OCI-LY1 (cell line): ENCODE measurements around the gene SP3.

ENCODE experiments used
- H2AFZ ChIP-seq: fragments of 200-600 bp; sonication (generic), shearing (Covaris generic); 2 replicates; pipeline ENCODE4 v1.6.0; 2014; ENCODE audit warnings: antibody characterized with exemption, mild to moderate bottlenecking, low read length
- H3F3A ChIP-seq: fragments of 200-600 bp; sonication (generic), shearing (Covaris generic); 2 replicates; pipeline ENCODE4 v1.6.0; 2014; ENCODE audit warnings: mild to moderate bottlenecking, antibody characterized with exemption, low read length, moderate library complexity; ENCODE audit not compliant: insufficient read depth
- H3K27ac ChIP-seq: fragments of 200-600 bp; sonication (generic); 2 replicates; pipeline ENCODE4 v1.5.1; 2014; ENCODE audit warnings: low read length, mixed run types, mild to moderate bottlenecking, low read depth; ENCODE audit not compliant: poor library complexity, severe bottlenecking
- H3K27me3 ChIP-seq: fragments of 200-600 bp; sonication (generic); 2 replicates; pipeline ENCODE4 v1.6.0; 2014; ENCODE audit warnings: antibody characterized with exemption, mild to moderate bottlenecking, low read length, moderate library complexity; ENCODE audit not compliant: insufficient read depth
- H3K36me3 ChIP-seq: fragments of 200-600 bp; sonication (generic); 2 replicates; pipeline ENCODE4 v1.6.1; 2014; ENCODE audit warnings: mild to moderate bottlenecking, antibody characterized with exemption, low read length, moderate library complexity, mixed read lengths; ENCODE audit not compliant: insufficient read depth
- H3K4me1 ChIP-seq: fragments of 200-600 bp; sonication (generic); 2 replicates; pipeline ENCODE4 v1.5.1; 2014; ENCODE audit warnings: mild to moderate bottlenecking, low read length, moderate library complexity; ENCODE audit not compliant: insufficient read depth, severe bottlenecking
- H3K4me2 ChIP-seq: fragments of 200-600 bp; sonication (generic), shearing (Covaris generic); 2 replicates; pipeline ENCODE4 v1.6.1; 2014; ENCODE audit warnings: low read length
- H3K4me3 ChIP-seq: fragments of 200-600 bp; sonication (generic); 2 replicates; pipeline ENCODE4 v1.5.1; 2014; ENCODE audit warnings: low read length, low read depth, mild to moderate bottlenecking, mixed read lengths; ENCODE audit not compliant: poor library complexity, severe bottlenecking
- H3K79me2 ChIP-seq: fragments of 200-600 bp; shearing (Covaris generic); 2 replicates; pipeline ENCODE4 v1.6.1; 2016; ENCODE audit warnings: mixed run types, low read length, mixed read lengths; ENCODE audit not compliant: insufficient read depth
- H3K9ac ChIP-seq: fragments of 200-600 bp; sonication (generic), shearing (Covaris generic); 2 replicates; pipeline ENCODE4 v1.6.1; 2014; ENCODE audit warnings: mild to moderate bottlenecking, low read length, mixed read lengths
- H3K9me2 ChIP-seq: fragments of 200-600 bp; sonication (generic), shearing (Covaris generic); 2 replicates; pipeline ENCODE4 v1.6.1; 2014; ENCODE audit warnings: low read depth, mild to moderate bottlenecking, low read length, mixed read lengths
- H3K9me3 ChIP-seq: fragments of 200-600 bp; shearing (Covaris generic); 2 replicates; pipeline ENCODE4 v1.6.1; 2014; ENCODE audit warnings: low read length, mixed read lengths
- H4K20me1 ChIP-seq: fragments of 200-600 bp; sonication (generic), shearing (Covaris generic); 2 replicates; pipeline ENCODE4 v1.6.0; 2016; ENCODE audit warnings: mild to moderate bottlenecking, low read length; ENCODE audit not compliant: insufficient read depth
- EZH2 ChIP-seq: fragments of 200-600 bp; sonication (generic), shearing (Covaris generic); IDR thresholded peaks from 2 replicates; pipeline ENCODE4 v1.8.0; 2017; ENCODE audit warnings: borderline replicate concordance, mixed run types, mild to moderate bottlenecking, antibody characterized with exemption, low read length, moderate library complexity, mixed read lengths
- TF ChIP-seq, protein P1 (sequence below): fragments of 200-600 bp; sonication (generic), shearing (Covaris generic); IDR thresholded peaks from 2 replicates; pipeline ENCODE4 v1.5.1; 2017; ENCODE audit warnings: mild to moderate bottlenecking, antibody characterized with exemption, low read length, moderate library complexity, mixed read lengths

The SP3 gene

DNA sequence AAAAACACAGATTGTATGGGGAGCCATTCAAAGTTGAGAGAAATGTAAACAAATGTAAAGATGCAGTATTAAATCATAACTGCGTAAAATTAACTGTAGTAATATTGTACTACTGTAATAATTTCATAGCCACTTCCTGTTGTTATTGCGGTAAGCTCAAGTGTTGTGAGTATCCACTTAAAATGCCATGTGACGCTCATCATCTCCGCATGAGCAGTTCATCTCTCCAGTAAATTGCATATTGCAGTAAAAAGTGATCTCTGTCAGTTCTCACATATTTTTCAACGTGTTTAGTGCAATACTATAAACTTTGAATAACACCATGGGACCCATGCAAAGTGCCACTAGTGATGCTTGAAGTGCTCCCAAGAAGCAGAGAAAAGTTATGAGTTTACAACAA lies 41.8 kb upstream of the SP3 start:
- H3K79me2 ChIP-seq, result no peaks in the 10 kb centered on the region
- no peaks in the 10 kb centered on the region for H3K36me3 ChIP-seq
- no peaks in the 10 kb centered on the region for H4K20me1 ChIP-seq
- H2AFZ ChIP-seq, result no peak overlapping the region
- no peaks in the 10 kb centered on the region for H3F3A ChIP-seq
- H3K4me3 ChIP-seq, result no peak overlapping the region
- no peaks in the 10 kb centered on the region for H3K9me2 ChIP-seq
- TF ChIP-seq, protein P1, sequence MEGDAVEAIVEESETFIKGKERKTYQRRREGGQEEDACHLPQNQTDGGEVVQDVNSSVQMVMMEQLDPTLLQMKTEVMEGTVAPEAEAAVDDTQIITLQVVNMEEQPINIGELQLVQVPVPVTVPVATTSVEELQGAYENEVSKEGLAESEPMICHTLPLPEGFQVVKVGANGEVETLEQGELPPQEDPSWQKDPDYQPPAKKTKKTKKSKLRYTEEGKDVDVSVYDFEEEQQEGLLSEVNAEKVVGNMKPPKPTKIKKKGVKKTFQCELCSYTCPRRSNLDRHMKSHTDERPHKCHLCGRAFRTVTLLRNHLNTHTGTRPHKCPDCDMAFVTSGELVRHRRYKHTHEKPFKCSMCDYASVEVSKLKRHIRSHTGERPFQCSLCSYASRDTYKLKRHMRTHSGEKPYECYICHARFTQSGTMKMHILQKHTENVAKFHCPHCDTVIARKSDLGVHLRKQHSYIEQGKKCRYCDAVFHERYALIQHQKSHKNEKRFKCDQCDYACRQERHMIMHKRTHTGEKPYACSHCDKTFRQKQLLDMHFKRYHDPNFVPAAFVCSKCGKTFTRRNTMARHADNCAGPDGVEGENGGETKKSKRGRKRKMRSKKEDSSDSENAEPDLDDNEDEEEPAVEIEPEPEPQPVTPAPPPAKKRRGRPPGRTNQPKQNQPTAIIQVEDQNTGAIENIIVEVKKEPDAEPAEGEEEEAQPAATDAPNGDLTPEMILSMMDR, result no peak
- no peak for TF ChIP-seq EZH2
- H3K4me1 ChIP-seq, result no peaks in the 10 kb centered on the region
- no peak overlapping the region for H3K27ac ChIP-seq
- H3K9ac ChIP-seq, result no peak overlapping the region
- H3K27me3 ChIP-seq, result no peaks in the 10 kb centered on the region
- H3K9me3 ChIP-seq, result no peaks in the 10 kb centered on the region
- H3K4me2 ChIP-seq, result no peak overlapping the region

DNA sequence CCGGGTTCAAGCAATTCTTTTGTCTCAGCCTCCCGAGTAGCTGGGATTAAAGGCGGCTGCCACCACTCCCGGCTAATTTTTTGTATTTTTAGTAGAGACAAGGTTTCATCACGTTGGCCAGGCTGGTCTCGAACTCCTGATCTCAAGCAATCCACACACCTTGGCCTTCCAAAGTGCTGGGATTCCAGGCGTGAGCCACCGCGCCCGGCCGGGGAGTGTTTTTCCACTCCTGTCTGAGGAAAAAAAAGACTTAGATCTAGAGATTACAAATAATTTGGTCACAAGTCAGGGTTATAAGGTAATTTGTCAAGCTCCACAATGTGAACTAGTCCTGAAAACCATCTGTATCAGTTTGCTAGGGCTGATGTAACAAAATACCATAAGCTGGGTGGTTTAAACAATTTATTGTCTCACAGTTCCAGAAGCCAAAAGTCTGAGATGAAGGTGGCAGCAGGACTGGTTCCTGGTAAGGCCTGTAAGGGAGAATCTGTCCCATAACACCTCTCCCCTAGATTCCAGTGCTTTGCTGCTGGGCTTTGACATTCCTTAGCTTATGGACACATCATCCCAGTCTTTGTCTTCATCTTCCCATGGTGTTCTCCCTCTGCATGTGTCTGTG lies 40.7 kb upstream of the SP3 start:
- TF ChIP-seq EZH2, result no peak
- TF ChIP-seq, protein P1, result no peak
- Histone ChIP-seq H4K20me1 (no peaks in the 10 kb centered on the region), H3K36me3 (no peaks in the 10 kb centered on the region), H3K79me2 (no peaks in the 10 kb centered on the region), H3K27me3 (no peaks in the 10 kb centered on the region), H3K4me1 (no peaks in the 10 kb centered on the region), H3K4me3 (no peak overlapping the region), H2AFZ (no peak overlapping the region), H3F3A (no peaks in the 10 kb centered on the region), H3K27ac (no peak overlapping the region), H3K9me2 (no peaks in the 10 kb centered on the region), H3K9me3 (no peaks in the 10 kb centered on the region), H3K4me2 (no peak overlapping the region), H3K9ac (no peak overlapping the region)

DNA sequence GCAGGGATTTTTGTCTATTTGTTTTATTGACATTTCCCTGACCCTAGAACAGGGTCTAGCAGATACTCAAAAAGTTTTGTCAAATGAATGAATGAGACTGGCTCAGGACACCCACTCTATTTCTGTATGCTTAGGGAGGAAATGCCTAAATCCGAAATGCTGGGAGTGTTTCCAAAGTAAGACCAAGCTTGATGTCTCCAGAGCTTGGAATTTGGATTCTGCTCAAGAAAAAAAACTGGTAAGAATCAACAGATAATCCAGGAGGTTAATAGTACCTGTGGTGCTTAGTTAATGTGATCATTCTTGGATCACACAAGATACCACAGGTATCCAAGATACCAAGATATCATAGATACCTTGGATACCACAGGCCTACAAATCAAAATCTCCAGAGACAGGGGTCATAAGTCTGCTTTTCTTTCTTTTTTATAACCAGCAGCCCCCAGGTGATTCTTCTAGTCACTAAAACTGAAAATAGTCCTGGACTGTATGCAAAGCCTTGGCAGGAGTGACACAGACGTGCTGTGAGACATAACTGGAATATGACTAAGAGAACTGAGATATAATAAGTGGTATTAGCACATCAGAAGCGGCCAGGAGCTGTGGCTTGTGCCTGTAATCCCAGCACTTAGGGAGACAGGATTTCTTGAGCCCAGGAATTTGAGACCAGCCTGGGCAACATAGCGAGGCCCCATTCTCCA lies 39.9 kb upstream of the SP3 start:
- H3K27ac ChIP-seq, result no peak overlapping the region
- H3K36me3 ChIP-seq, result no peaks in the 10 kb centered on the region
- H3F3A ChIP-seq, result no peaks in the 10 kb centered on the region
- no peaks in the 10 kb centered on the region for H4K20me1 ChIP-seq
- no peaks in the 10 kb centered on the region for H3K4me1 ChIP-seq
- H3K27me3 ChIP-seq, result no peaks in the 10 kb centered on the region
- H3K79me2 ChIP-seq, result no peaks in the 10 kb centered on the region
- no peak overlapping the region for H3K4me3 ChIP-seq
- H3K9ac ChIP-seq, result no peak overlapping the region
- no peaks in the 10 kb centered on the region for H3K9me3 ChIP-seq
- H3K4me2 ChIP-seq, result no peak overlapping the region
- H2AFZ ChIP-seq, result no peak overlapping the region
- H3K9me2 ChIP-seq, result no peaks in the 10 kb centered on the region
- TF ChIP-seq EZH2, result no peak
- TF ChIP-seq, protein P1, result no peak
